Mesodermal cell (in vitro differentiated cells): Measurements from ENCODE around the gene ANAPC15. TPM values are rescaled to one million over a fixed set of nuclear protein-coding genes. Genes with fewer than 3 reads are reported as not detected.
"Not testable (repeated sequence)": the region's sequence is repeated elsewhere in the genome, so short reads cannot be mapped to it uniquely, and the experiment has no call there.

Experiments
- H3K27ac ChIP-seq: 2 replicates; pipeline ENCODE4 v1.7.0; 2013; ENCODE audit warnings: mild to moderate bottlenecking, low read depth, low read length, moderate library complexity; ENCODE audit not compliant: severe bottlenecking
- H3K36me3 ChIP-seq: 2 replicates; pipeline ENCODE4 v1.7.1; 2013; ENCODE audit warnings: mild to moderate bottlenecking, low read length, moderate library complexity; ENCODE audit not compliant: control insufficient read depth, insufficient read depth
- H3K4me1 ChIP-seq: one replicate; pipeline ENCODE4 v1.7.1; 2013; ENCODE audit warnings: mild to moderate bottlenecking, low read length; ENCODE audit not compliant: insufficient read depth, control insufficient read depth, poor library complexity, severe bottlenecking
- H3K4me3 ChIP-seq: 2 replicates; pipeline ENCODE4 v1.7.0; 2013; ENCODE audit warnings: low read length, control low read depth, mild to moderate bottlenecking; ENCODE audit not compliant: insufficient read depth, poor library complexity, severe bottlenecking; ENCODE audit errors: extremely low read depth
- H3K9me3 ChIP-seq: 2 replicates; pipeline ENCODE4 v1.7.1; 2013; ENCODE audit warnings: mild to moderate bottlenecking, low read length, moderate library complexity; ENCODE audit not compliant: control insufficient read depth
- WGBS, 2 experiments: methylation state at CpG; one replicate each; pipeline ENCODE4 v1.1.5; 2013; ENCODE audit warnings: missing lambda C conversion rate in 2 of 2; ENCODE audit not compliant: insufficient coverage in 2 of 2; 5-methylcytosine and 5-hydroxymethylcytosine counted together
- polyA plus RNA-seq, 2 experiments: library from polyadenylated mRNA; stranded (reverse); fragments of 50-300 nt; gene quantifications; one replicate each; pipeline ENCODE4 v1.2.3, GENCODE V29; 2013

The ANAPC15 gene
- 38.9 TPM for polyA plus RNA-seq (2013, experiment 1 of 2)
- polyA plus RNA-seq (2013, experiment 2 of 2): 48.8 TPM

- Histone ChIP-seq H3K9me3 (no peaks in the 10 kb centered on the region), H3K36me3 (peaks cover 13% of the 10 kb centered on the region), H3K4me3 (peak within 1 kb of the TSS; percentile 60), H3K4me1 (peaks cover 4% of the 10 kb centered on the region), H3K27ac (peak within 1 kb of the TSS; percentile 98)
- WGBS, 2 experiments: 0 to 1% methylated on average over 41 to 49 of the region's 49 CpGs
Observed at GRCh38 chr11:72112143-72112977, at the start of gene ANAPC15. Gene ANAPC15 (minus strand): TSS chr11:72112695. CDS start chr11:72111276, 1,419 bp downstream.

- Histone ChIP-seq H3K9me3 (no peaks in the 10 kb centered on the region), H3K4me3 (no peak overlapping the region), H3K36me3 (no peaks in the 10 kb centered on the region), H3K27ac (no peak overlapping the region), H3K4me1 (no peaks in the 10 kb centered on the region)
- WGBS, 2 experiments: 50 to 100% methylated on average over 1 of the region's 2 CpGs
Observed at GRCh38 chr11:72160319-72160718, 47.8 kb upstream of the ANAPC15 start.

GRCh38 chr11:72157131-72157530 lies 44.6 kb upstream of the ANAPC15 start:
- Histone ChIP-seq H3K4me1 (no peaks in the 10 kb centered on the region), H3K9me3 (no peaks in the 10 kb centered on the region), H3K27ac (no peak overlapping the region), H3K36me3 (no peaks in the 10 kb centered on the region), H3K4me3 (no peak overlapping the region)
- 100% methylated on average over 1 of the region's 4 CpGs; no CpG with 5 or more reads in 1 of the 2 experiments for WGBS, 2 experiments

- Histone ChIP-seq H3K36me3 (no peaks in the 10 kb centered on the region), H3K4me1 (no peaks in the 10 kb centered on the region), H3K9me3 (peaks cover 2% of the 10 kb centered on the region), H3K27ac (no peak overlapping the region), H3K4me3 (no peak overlapping the region)
- WGBS, 2 experiments: 83 to 100% methylated on average over 1 to 3 of the region's 4 CpGs
Observed at GRCh38 chr11:72155751-72156150, 43.3 kb upstream of the ANAPC15 start.

GRCh38 chr11:72154816-72155215 lies 42.3 kb upstream of the ANAPC15 start:
- H3K36me3 ChIP-seq: no peaks in the 10 kb centered on the region
- no peak overlapping the region for H3K27ac ChIP-seq
- peaks cover 3% of the 10 kb centered on the region for H3K9me3 ChIP-seq
- WGBS, 2 experiments: 91% methylated on average over 3 of the region's 3 CpGs; no CpG with 5 or more reads in 1 of the 2 experiments
- no peak overlapping the region for H3K4me3 ChIP-seq
- no peaks in the 10 kb centered on the region for H3K4me1 ChIP-seq

- not testable (repeated sequence) for H3K4me3 ChIP-seq, H3K4me1 ChIP-seq, H3K9me3 ChIP-seq, H3K36me3 ChIP-seq, H3K27ac ChIP-seq
- WGBS, 2 experiments: 93% methylated on average over 3 of the region's 6 CpGs; no CpG with 5 or more reads in 1 of the 2 experiments
Observed at GRCh38 chr11:72153874-72154273, 41.4 kb upstream of the ANAPC15 start.

GRCh38 chr11:72150882-72151281 lies 38.4 kb upstream of the ANAPC15 start:
- Histone ChIP-seq H3K4me3 (no peak overlapping the region), H3K4me1 (no peaks in the 10 kb centered on the region), H3K36me3 (no peaks in the 10 kb centered on the region), H3K9me3 (peaks cover 3% of the 10 kb centered on the region), H3K27ac (no peak overlapping the region)
- WGBS, 2 experiments: 81 to 85% methylated on average over 3 to 4 of the region's 4 CpGs

- H3K9me3 ChIP-seq: peaks cover 3% of the 10 kb centered on the region
- WGBS, 2 experiments: 50 to 80% methylated on average over 1 to 2 of the region's 2 CpGs
- H3K36me3 ChIP-seq: no peaks in the 10 kb centered on the region
- H3K27ac ChIP-seq: no peak overlapping the region
- no peak overlapping the region for H3K4me3 ChIP-seq
- H3K4me1 ChIP-seq: no peaks in the 10 kb centered on the region
Observed at GRCh38 chr11:72146625-72147024, 34.1 kb upstream of the ANAPC15 start.

- no peaks in the 10 kb centered on the region for H3K4me1 ChIP-seq
- 95 to 96% methylated on average over 4 of the region's 4 CpGs for WGBS, 2 experiments
Observed at GRCh38 chr11:72144807-72145565, 32.5 kb upstream of the ANAPC15 start.

GRCh38 chr11:72142543-72142942 lies 30.0 kb upstream of the ANAPC15 start:
- not testable (repeated sequence) for H3K4me1 ChIP-seq, H3K9me3 ChIP-seq, H3K4me3 ChIP-seq, H3K36me3 ChIP-seq, H3K27ac ChIP-seq
- WGBS, 2 experiments: no CpG with 5 or more reads among the region's 1 CpG

More at GRCh38 chr11:72144807-72145565, 32.5 kb upstream of the ANAPC15 start:
- Histone ChIP-seq H3K36me3 (no peaks in the 10 kb centered on the region), H3K9me3 (no peaks in the 10 kb centered on the region), H3K4me3 (no peak overlapping the region), H3K27ac (no peak overlapping the region)
